Natural killer cell (primary cell): ENCODE data around the gene NLRC4. TPM values are rescaled to one million over a fixed set of nuclear protein-coding genes. Genes with fewer than 3 reads are reported as not detected.

Source experiments
- ATAC-seq, 3 donors: fragments of 150-1000 bp in 2 of 3; fragments of 200-7000 bp in 1 of 3; cut with Tn5 transposase; 1 replicate in 1 of 3; 2 replicates in 2 of 3; pipeline ENCODE4 v1.10.0; 2021; ENCODE audit warnings: mild to moderate bottlenecking in 2 of 3, moderate library complexity in 2 of 3
- DNase-seq, 2 donors: peaks; one replicate each; pipeline versions ENCODE4 v3.0.0 to v3.0.0-alpha.2; 2013 to 2021; ENCODE audit warnings: mixed read lengths in 1 of 2
- H3K27ac ChIP-seq: one replicate; pipeline ENCODE4 v1.5.1; 2013; ENCODE audit warnings: mild to moderate bottlenecking, low read length
- H3K27me3 ChIP-seq: one replicate; pipeline ENCODE4 v1.6.1; 2013; ENCODE audit warnings: low read length; ENCODE audit not compliant: control insufficient read depth, insufficient read depth
- H3K36me3 ChIP-seq: one replicate; pipeline ENCODE4 v1.6.1; 2013; ENCODE audit warnings: low read length; ENCODE audit not compliant: control insufficient read depth, insufficient read depth
- H3K4me1 ChIP-seq: one replicate; pipeline ENCODE4 v1.6.1; 2013; ENCODE audit warnings: low read length; ENCODE audit not compliant: control insufficient read depth, insufficient read depth
- H3K4me3 ChIP-seq: one replicate; pipeline ENCODE4 v1.5.1; 2013; ENCODE audit warnings: low read length
- H3K9me3 ChIP-seq: one replicate; pipeline ENCODE4 v1.6.1; 2013; ENCODE audit warnings: low read length; ENCODE audit not compliant: control insufficient read depth, insufficient read depth
- H3K27ac Mint-ChIP-seq, 2 donors: one replicate each; pipeline ENCODE4 v1.8.0; 2022; ENCODE audit warnings: mild to moderate bottlenecking in 2 of 2, mixed read lengths in 2 of 2, moderate library complexity in 1 of 2
- H3K27me3 Mint-ChIP-seq, 2 donors: one replicate each; pipeline ENCODE4 v1.8.0; 2022; ENCODE audit warnings: low read depth in 2 of 2, mixed read lengths in 2 of 2
- H3K36me3 Mint-ChIP-seq: one replicate; pipeline ENCODE4 v1.8.0; 2022; ENCODE audit warnings: mixed read lengths
- H3K4me1 Mint-ChIP-seq, 2 donors: one replicate each; pipeline ENCODE4 v1.8.0; 2022; ENCODE audit warnings: mixed read lengths in 2 of 2
- H3K4me3 Mint-ChIP-seq: one replicate; pipeline ENCODE4 v1.8.0; 2022; ENCODE audit warnings: mild to moderate bottlenecking, moderate library complexity, mixed read lengths
- H3K9me3 Mint-ChIP-seq, 2 donors: one replicate each; pipeline ENCODE4 v1.8.0; 2022; ENCODE audit warnings: mixed read lengths in 2 of 2
- WGBS: methylation state at CpG from one replicate; pipeline ENCODE4 v1.1.7; 2013; ENCODE audit warnings: missing lambda C conversion rate; ENCODE audit not compliant: insufficient coverage; 5-methylcytosine and 5-hydroxymethylcytosine counted together
- intact Hi-C: fragments of 100-400 bp; cut with micrococcal nuclease; formaldehyde crosslinking; loops from one replicate; pipeline ENCODE4 v1.14.2; 2022
- total RNA-seq, 4 donors: library from RNA; stranded (reverse); fragments of 120-200 nt in 1 of 4; gene quantifications; one replicate each; pipeline versions ENCODE4 v1.2.3 to v1.2.4, GENCODE V29; 2013 to 2022
- TF ChIP-seq, protein P1 (sequence below): fragments of 200-600 bp; IDR thresholded peaks from one replicate; pipeline ENCODE4 v1.8.0; 2022; ENCODE audit warnings: antibody characterized with exemption

Gene NLRC4
- total RNA-seq, 3 donors from 2014 or later (not counting 1 experiment from before 2014, with no cell fraction given): 0.30 to 0.54 (median 0.36) TPM

DNA sequence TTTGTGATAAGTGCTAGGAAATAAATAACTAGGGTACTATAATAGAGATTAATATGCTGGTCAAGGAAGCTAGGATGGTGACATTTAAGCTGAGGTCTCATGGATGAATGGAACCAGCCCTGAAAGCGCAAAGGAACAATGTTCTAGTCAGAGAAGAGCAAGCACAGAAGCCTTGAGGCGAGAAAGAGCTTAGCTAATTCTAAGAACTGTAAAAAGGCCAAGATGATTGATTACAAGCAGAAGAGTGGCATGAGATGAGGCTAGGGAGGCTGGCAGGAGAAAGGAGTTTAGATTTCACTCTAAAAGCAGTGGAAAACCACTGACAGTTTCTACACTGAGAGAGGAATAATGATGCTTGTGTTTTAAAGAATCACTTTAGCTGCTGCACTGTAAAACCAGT is 9.6 kb upstream of the NLRC4 start:
- H3K4me1 Mint-ChIP-seq: peaks cover 16 to 17% of the 10 kb centered on the region in 2 donors
- 90% methylated on average over 2 of the region's 2 CpGs for WGBS
- H3K36me3 Mint-ChIP-seq: no peaks in the 10 kb centered on the region
- H3K27me3 Mint-ChIP-seq: peaks cover 0 to 5% of the 10 kb centered on the region in 2 donors
- Histone ChIP-seq H3K4me3 (no peak overlapping the region), H3K27me3 (no peaks in the 10 kb centered on the region), H3K4me1 (peaks cover 9% of the 10 kb centered on the region), H3K27ac (no peak overlapping the region), H3K9me3 (no peaks in the 10 kb centered on the region), H3K36me3 (no peaks in the 10 kb centered on the region)
- DNase-seq (no peak), ATAC-seq (no peak)
- no peaks in the 10 kb centered on the region for H3K9me3 Mint-ChIP-seq
- no peak overlapping the region for H3K27ac Mint-ChIP-seq
- TF ChIP-seq, protein P1, sequence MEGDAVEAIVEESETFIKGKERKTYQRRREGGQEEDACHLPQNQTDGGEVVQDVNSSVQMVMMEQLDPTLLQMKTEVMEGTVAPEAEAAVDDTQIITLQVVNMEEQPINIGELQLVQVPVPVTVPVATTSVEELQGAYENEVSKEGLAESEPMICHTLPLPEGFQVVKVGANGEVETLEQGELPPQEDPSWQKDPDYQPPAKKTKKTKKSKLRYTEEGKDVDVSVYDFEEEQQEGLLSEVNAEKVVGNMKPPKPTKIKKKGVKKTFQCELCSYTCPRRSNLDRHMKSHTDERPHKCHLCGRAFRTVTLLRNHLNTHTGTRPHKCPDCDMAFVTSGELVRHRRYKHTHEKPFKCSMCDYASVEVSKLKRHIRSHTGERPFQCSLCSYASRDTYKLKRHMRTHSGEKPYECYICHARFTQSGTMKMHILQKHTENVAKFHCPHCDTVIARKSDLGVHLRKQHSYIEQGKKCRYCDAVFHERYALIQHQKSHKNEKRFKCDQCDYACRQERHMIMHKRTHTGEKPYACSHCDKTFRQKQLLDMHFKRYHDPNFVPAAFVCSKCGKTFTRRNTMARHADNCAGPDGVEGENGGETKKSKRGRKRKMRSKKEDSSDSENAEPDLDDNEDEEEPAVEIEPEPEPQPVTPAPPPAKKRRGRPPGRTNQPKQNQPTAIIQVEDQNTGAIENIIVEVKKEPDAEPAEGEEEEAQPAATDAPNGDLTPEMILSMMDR: no peak
- intact Hi-C loops: no loop called here
- no peak overlapping the region for H3K4me3 Mint-ChIP-seq

DNA sequence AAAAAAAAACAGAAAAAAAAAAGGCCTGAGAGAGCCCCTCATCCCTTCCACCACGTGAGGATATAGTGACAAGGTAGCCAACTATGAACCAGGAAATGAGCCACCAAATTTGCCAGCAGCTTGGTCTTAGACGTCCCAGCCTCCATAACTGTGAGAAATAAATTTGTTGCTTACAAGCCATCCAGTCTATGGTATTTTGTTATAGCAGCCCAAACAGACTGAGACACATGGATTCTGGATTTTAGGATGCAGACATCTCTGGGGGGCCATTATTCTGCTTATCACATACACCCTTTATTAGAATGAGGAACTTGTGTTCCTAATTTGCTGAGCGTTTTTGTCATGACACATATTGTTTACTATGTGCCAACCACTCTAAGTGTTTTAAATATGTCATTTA is 7.6 kb upstream of the NLRC4 start:
- intact Hi-C loops: no loop called here
- ATAC-seq (no peak), DNase-seq (no peak)
- Histone ChIP-seq H3K36me3 (no peaks in the 10 kb centered on the region), H3K4me1 (peaks cover 1% of the 10 kb centered on the region), H3K4me3 (no peak overlapping the region), H3K27me3 (no peaks in the 10 kb centered on the region), H3K9me3 (no peaks in the 10 kb centered on the region), H3K27ac (no peak overlapping the region)
- Mint-ChIP-seq H3K36me3 (no peaks in the 10 kb centered on the region), H3K4me1 (peaks cover 2% of the 10 kb centered on the region in 2 donors), H3K27me3 (peaks cover 0 to 6% of the 10 kb centered on the region in 2 donors), H3K9me3 (no peaks in the 10 kb centered on the region), H3K4me3 (no peak overlapping the region), H3K27ac (no peak overlapping the region)
- TF ChIP-seq, protein P1: no peak
- WGBS: 58% methylated on average over 2 of the region's 3 CpGs

DNA sequence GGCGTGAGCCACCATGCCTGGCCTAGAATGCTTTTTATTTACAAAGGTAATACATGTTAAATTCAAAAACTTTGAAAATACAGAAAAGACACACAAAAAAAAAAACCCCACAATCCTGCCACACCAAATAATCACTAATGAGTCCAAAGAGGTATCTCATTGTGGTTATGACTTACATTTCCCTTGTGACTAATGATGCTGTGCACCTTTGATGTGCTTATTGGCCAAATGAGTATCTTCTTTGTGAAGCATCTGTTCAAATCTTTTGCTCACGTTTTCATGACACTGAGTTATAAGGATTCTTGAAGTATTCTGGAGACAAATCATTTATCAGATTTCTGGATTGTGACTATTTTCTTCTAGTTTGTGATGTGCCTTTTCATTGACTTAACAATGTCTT is 6.4 kb upstream of the NLRC4 start:
- peaks cover 0 to 8% of the 10 kb centered on the region in 2 donors for H3K27me3 Mint-ChIP-seq
- Histone ChIP-seq H3K9me3 (no peaks in the 10 kb centered on the region), H3K27me3 (no peaks in the 10 kb centered on the region), H3K27ac (no peak overlapping the region), H3K4me3 (no peak overlapping the region), H3K36me3 (no peaks in the 10 kb centered on the region), H3K4me1 (no peaks in the 10 kb centered on the region)
- intact Hi-C loops: no loop called here
- H3K27ac Mint-ChIP-seq: no peak overlapping the region
- DNase-seq (no peak), ATAC-seq (no peak)
- TF ChIP-seq, protein P1: no peak
- H3K4me1 Mint-ChIP-seq: no peaks in the 10 kb centered on the region
- H3K9me3 Mint-ChIP-seq: no peaks in the 10 kb centered on the region
- H3K4me3 Mint-ChIP-seq: no peak overlapping the region
- no peaks in the 10 kb centered on the region for H3K36me3 Mint-ChIP-seq
- WGBS: 94% methylated on average over 2 of the region's 2 CpGs

DNA sequence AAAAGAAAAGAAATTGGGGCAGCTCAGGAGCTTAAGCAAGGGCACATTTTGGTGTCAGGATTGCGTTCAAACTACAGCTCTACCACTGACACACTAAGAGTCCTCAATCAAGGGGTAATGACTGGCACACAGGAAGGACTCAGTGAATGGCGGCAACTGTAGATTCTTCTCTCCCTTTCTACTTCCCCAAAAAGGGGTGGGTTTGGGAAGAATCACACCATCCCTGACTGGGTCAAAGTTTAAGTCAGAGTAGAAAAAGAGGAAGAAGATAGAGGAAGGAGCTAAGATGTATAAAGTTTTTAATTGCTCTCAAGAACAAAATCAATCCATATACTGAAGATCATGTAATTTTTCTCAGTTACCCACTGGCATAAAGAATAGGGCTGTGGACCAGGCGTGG is 2.6 kb downstream of the NLRC4 start:
- no peaks in the 10 kb centered on the region for H3K27me3 ChIP-seq
- no peaks in the 10 kb centered on the region for H3K4me1 Mint-ChIP-seq
- no peak overlapping the region for H3K27ac Mint-ChIP-seq
- H3K27ac ChIP-seq: no peak overlapping the region
- ATAC-seq: no peak
- intact Hi-C loops: no loop called here
- H3K9me3 Mint-ChIP-seq: no peaks in the 10 kb centered on the region
- peaks cover 0 to 5% of the 10 kb centered on the region in 2 donors for H3K27me3 Mint-ChIP-seq
- H3K9me3 ChIP-seq: no peaks in the 10 kb centered on the region
- H3K36me3 ChIP-seq: no peaks in the 10 kb centered on the region
- H3K4me3 Mint-ChIP-seq: no peak overlapping the region
- TF ChIP-seq, protein P1: no peak
- no peaks in the 10 kb centered on the region for H3K4me1 ChIP-seq
- H3K4me3 ChIP-seq: no peak overlapping the region
- WGBS: 79% methylated on average over 2 of the region's 3 CpGs
- no peaks in the 10 kb centered on the region for H3K36me3 Mint-ChIP-seq
- DNase-seq: no peak
